D721Med (cell line): ENCODE results near the gene RPSA.
"Not testable (repeated sequence)": the region's sequence is repeated elsewhere in the genome, so short reads cannot be mapped to it uniquely, and the experiment has no call there.

Experiments
- DNase-seq: peaks from one replicate; pipeline ENCODE4 v3.0.0; 2011; ENCODE audit warnings: low spot score; ENCODE audit not compliant: insufficient read length
- FAIRE-seq: peaks from 2 replicates; lab custom pipeline; 2011; peaks lifted over from hg19 to GRCh38; lab: Jason Lieb, UNC
- TF ChIP-seq, protein P1 (sequence below): IDR thresholded peaks from 2 replicates; pipeline ENCODE4 v1.5.1; 2012; ENCODE audit warnings: mild to moderate bottlenecking, control low read depth; ENCODE audit not compliant: insufficient read depth; ENCODE audit errors: missing control alignments

The RPSA gene

DNA sequence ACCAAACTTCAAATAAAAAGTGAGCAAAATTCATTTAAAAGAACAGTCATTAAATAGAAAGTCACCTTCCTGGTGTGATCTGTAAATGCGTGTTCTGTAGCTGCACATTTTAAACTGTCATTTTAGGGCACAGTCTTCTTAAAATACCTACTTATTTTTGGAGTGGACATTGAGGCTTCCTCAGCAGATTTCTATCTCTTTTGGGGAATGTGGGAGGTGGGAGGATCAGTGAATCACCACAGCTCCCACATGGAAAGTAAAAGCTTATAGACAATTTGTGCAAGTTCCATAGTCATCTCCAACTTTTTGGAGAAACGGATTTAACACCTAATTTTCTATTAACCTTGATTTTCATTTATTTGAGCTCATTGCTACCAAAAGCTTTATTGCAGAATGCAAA is 39.9 kb downstream of the RPSA start:
- FAIRE-seq (no peak), DNase-seq (no peak)
- TF ChIP-seq, protein P1, sequence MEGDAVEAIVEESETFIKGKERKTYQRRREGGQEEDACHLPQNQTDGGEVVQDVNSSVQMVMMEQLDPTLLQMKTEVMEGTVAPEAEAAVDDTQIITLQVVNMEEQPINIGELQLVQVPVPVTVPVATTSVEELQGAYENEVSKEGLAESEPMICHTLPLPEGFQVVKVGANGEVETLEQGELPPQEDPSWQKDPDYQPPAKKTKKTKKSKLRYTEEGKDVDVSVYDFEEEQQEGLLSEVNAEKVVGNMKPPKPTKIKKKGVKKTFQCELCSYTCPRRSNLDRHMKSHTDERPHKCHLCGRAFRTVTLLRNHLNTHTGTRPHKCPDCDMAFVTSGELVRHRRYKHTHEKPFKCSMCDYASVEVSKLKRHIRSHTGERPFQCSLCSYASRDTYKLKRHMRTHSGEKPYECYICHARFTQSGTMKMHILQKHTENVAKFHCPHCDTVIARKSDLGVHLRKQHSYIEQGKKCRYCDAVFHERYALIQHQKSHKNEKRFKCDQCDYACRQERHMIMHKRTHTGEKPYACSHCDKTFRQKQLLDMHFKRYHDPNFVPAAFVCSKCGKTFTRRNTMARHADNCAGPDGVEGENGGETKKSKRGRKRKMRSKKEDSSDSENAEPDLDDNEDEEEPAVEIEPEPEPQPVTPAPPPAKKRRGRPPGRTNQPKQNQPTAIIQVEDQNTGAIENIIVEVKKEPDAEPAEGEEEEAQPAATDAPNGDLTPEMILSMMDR: no peak

- DNase-seq (peak; percentile 51), FAIRE-seq (peak; percentile 88)
- TF ChIP-seq, protein P1: peak; percentile 96
These were observed 41.3 kb downstream of the RPSA start for GRCh38 chr3:39447637-39448483.

DNA sequence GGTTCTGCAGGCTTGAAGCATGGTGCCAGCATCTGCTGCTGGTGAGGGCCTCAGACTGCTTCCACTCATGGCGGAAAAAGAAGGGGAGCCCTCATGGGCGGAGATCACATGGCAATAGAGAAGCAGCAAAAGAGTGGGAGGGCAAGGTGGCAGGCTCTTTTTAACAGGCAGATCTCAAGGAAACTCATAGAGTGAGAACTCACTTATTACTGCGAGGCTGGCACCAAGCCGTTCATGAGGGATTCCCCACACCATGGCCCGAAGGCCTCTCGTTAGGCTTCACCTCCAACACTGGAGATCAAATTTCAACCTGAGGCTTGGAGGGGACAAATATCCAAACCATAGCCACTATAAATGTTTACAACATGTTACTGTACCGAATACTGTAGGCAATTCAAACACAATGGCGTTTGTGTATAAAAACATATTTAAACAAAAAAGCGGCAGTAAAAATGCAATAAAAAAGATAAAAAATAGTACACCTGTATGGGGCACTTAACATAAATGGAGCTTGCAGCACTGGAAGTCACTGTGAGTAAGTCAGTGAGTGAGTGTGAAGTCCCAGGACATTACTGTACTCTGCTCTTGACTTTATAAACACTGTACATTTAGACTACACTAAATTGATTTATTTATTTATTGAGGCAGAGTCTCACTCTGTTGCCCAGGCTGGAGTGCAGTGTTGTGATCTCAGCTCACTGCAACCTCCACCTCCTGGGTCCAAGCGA is 42.1 kb downstream of the RPSA start:
- no peak for FAIRE-seq

GRCh38 chr3:39449796-39450195 is 43.3 kb downstream of the RPSA start:
- FAIRE-seq (no peak), DNase-seq (no peak)
- TF ChIP-seq, protein P1: no peak

More for the DNA sequence above, 42.1 kb downstream of the RPSA start:
- DNase-seq: no peak
- TF ChIP-seq, protein P1: no peak

DNA sequence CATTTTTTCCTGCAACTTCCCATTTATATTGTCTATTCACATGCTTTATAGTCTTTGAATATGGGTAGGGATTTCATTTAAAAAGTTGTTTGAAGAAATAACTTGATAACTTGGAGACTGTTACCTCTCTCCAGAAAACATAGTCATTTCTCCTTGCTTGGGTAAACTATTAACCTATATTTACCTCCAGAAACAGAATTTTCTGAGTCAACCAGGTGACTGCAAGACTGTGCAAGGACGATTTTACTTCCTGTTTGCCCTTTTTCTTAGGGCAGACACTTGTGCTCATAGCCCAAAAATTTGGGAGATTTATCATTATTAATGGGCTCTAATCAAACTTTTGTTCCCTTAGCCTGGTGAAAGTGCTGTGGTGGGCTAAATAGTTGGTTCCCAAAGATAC is 46.6 kb downstream of the RPSA start:
- DNase-seq (no peak), FAIRE-seq (peak; percentile 32)
- TF ChIP-seq, protein P1: no peak

- FAIRE-seq, DNase-seq: not testable (repeated sequence)
These were observed 47.4 kb downstream of the RPSA start for GRCh38 chr3:39453872-39454271.

GRCh38 chr3:39454591-39455217 is 48.2 kb downstream of the RPSA start:
- TF ChIP-seq, protein P1: no peak
- DNase-seq (no peak), FAIRE-seq (no peak)
